Measurements from ENCODE around the gene DEPP1.

The DEPP1 gene

GRCh38 chr10:44966816-44967509 is 11.6 kb downstream of the DEPP1 start (continued):
- TF ChIP-seq ZNF292 (tag by site-specific recombination; IDR thresholded peaks at IDR 0.05; ENCODE audit: borderline replicate concordance, low read depth) = no peak

GRCh38 chr10:44966129-44966815 is 12.3 kb downstream of the DEPP1 start:
- Histone ChIP-seq H3K4me3 (ENCODE audit: low read depth, low read length) (no peak overlapping the region), H3K36me3 (ENCODE audit: control insufficient read depth in 2 of 2, insufficient read depth in 1 of 2, low read length in 2 of 2) (peaks cover 0 to 8% of the 10 kb centered on the region in 2 experiments; a peak in 1 of 3 replicates), H3K27ac (ENCODE audit: extremely low read depth, low read depth, low read length) (no peak overlapping the region), H3K4me1 (ENCODE audit: control insufficient read depth, insufficient read depth, low read length) (peaks cover 8% of the 10 kb centered on the region; the same call in 1 of the 2 replicates), H3K9me3 (ENCODE audit: control insufficient read depth, insufficient read depth, low read depth, low read length) (no peaks in the 10 kb centered on the region)
- TF ChIP-seq ZNF433 (tag by site-specific recombination; IDR thresholded peaks at IDR 0.05; ENCODE audit: low read depth) (no peak), ZNF354C (tag by site-specific recombination; IDR thresholded peaks at IDR 0.05; ENCODE audit: borderline replicate concordance, low read depth) (no peak), SP7 (tag by site-specific recombination; IDR thresholded peaks at IDR 0.05) (no peak), ZBTB11 (tag by site-specific recombination; conservative IDR thresholded peaks at IDR 0.05; ENCODE audit: low read depth) (no peak), ZNF112 (tag by site-specific recombination; IDR thresholded peaks at IDR 0.05) (no peak), ZNF266 (tag by site-specific recombination; IDR thresholded peaks at IDR 0.05; ENCODE audit: low read depth) (no peak), ZNF202 (tag by site-specific recombination; IDR thresholded peaks at IDR 0.05; ENCODE audit: borderline replicate concordance) (no peak), GFI1B (tag by site-specific recombination; IDR thresholded peaks at IDR 0.05) (no peak), GLIS2 (tag by site-specific recombination; IDR thresholded peaks at IDR 0.05) (no peak), ZFP37 (tag by site-specific recombination; IDR thresholded peaks at IDR 0.05) (no peak), ZNF341 (tag by site-specific recombination; IDR thresholded peaks at IDR 0.05; ENCODE audit: low read depth) (no peak), ZNF776 (tag by site-specific recombination; IDR thresholded peaks at IDR 0.05; ENCODE audit: borderline replicate concordance) (no peak), ZNF785 (tag by site-specific recombination; IDR thresholded peaks at IDR 0.05) (no peak)
- CTCF ChIA-PET = interaction anchor here (0.6 to 2.1 kb wide), 8 partner anchors 9 to 425 kb away, joined by 3 to 7 read pairs (median 4); partner anchors contain the start of gene DEPP1
- POLR2A ChIA-PET = interaction anchor here (1.6 kb wide), 1 partner anchor 13 kb away, joined by 4 read pairs; the partner anchor contains the start of gene DEPP1

GRCh38 chr10:44965651-44966097 is 12.9 kb downstream of the DEPP1 start:
- Histone ChIP-seq H3K27ac (ENCODE audit: extremely low read depth, low read depth, low read length) (no peak overlapping the region), H3K4me1 (ENCODE audit: control insufficient read depth, insufficient read depth, low read length) (peaks cover 8% of the 10 kb centered on the region; the same call in 1 of the 2 replicates), H3K36me3 (ENCODE audit: control insufficient read depth in 2 of 2, insufficient read depth in 1 of 2, low read length in 2 of 2) (peaks cover 0 to 2% of the 10 kb centered on the region in 2 experiments; a peak in 1 of 3 replicates), H3K9me3 (ENCODE audit: control insufficient read depth, insufficient read depth, low read depth, low read length) (no peaks in the 10 kb centered on the region), H3K4me3 (ENCODE audit: low read depth, low read length) (no peak overlapping the region)
- ChIA-PET CTCF (interaction anchor here (0.7 to 2.1 kb wide), 4 partner anchors 10 to 424 kb away, joined by 3 to 7 read pairs (median 5); partner anchors contain the start of gene DEPP1), POLR2A (interaction anchor here (1.6 kb wide), 1 partner anchor 13 kb away, joined by 4 read pairs; the partner anchor contains the start of gene DEPP1)
- TF ChIP-seq ZBTB21 (tag by site-specific recombination; IDR thresholded peaks at IDR 0.05) (no peak), MZF1 (tag by site-specific recombination; IDR thresholded peaks at IDR 0.05; ENCODE audit: borderline replicate concordance) (no peak), ZNF624 (tag by site-specific recombination; IDR thresholded peaks at IDR 0.05) (no peak), ZNF184 (tag by site-specific recombination; IDR thresholded peaks at IDR 0.05) (no peak), HOXD13 (CRISPR knock-in tag; IDR thresholded peaks at IDR 0.05; ENCODE audit: borderline replicate concordance) (no peak), ZNF335 (tag by site-specific recombination; conservative IDR thresholded peaks at IDR 0.05) (no peak), ZNF571 (tag by site-specific recombination; IDR thresholded peaks at IDR 0.05) (no peak), KLF8 (tag by site-specific recombination; IDR thresholded peaks at IDR 0.05) (no peak), ZNF76 (tag by site-specific recombination; IDR thresholded peaks at IDR 0.05; ENCODE audit: borderline replicate concordance, low read depth) (no peak), ZNF223 (tag by site-specific recombination; IDR thresholded peaks at IDR 0.05) (no peak), ZNF341 (tag by site-specific recombination; IDR thresholded peaks at IDR 0.05; ENCODE audit: low read depth) (no peak), ZNF664 (tag by site-specific recombination; IDR thresholded peaks at IDR 0.05) (no peak), ZBTB8A (tag by site-specific recombination; IDR thresholded peaks at IDR 0.05) (no peak), ZBTB11 (tag by site-specific recombination; conservative IDR thresholded peaks at IDR 0.05; ENCODE audit: low read depth) (no peak)
